ENCODE data around the gene HOXD10. TPM values are rescaled to one million over a fixed set of nuclear protein-coding genes. Genes with fewer than 3 reads are reported as not detected.

Gene HOXD10
- total and polyA plus RNA-seq, 4 donors = not detected

- DNase-seq (ENCODE audit: low spot score) = no peak
- 6% methylated on average over 95 of the region's 95 CpGs for WGBS
- Histone ChIP-seq H3K9ac (ENCODE audit: low read depth in 1 of 2, low read length in 2 of 2) (no peak within 1 kb of the TSS), H3K4me1 (ENCODE audit: control insufficient read depth in 4 of 4, insufficient read depth in 4 of 4, low read length in 3 of 4) (peaks cover 12 to 28% (median 23%) of the 10 kb centered on the region in 4 donors), H3K36me3 (ENCODE audit: control insufficient read depth in 4 of 4, insufficient read depth in 3 of 4, low read depth in 1 of 4, low read length in 3 of 4) (no peaks in the 10 kb centered on the region), H3K27ac (ENCODE audit: low read depth in 1 of 2, low read length in 2 of 2) (no peak within 1 kb of the TSS), H3K9me3 (ENCODE audit: control insufficient read depth in 4 of 4, low read length in 3 of 4) (peaks cover 0 to 4% (median 2%) of the 10 kb centered on the region in 4 donors), H3K4me3 (ENCODE audit: low read depth in 1 of 3, low read length in 3 of 3) (peak within 1 kb of the TSS in 1 of 3 donors; percentile 42), H3K27me3 (ENCODE audit: control insufficient read depth in 4 of 4, insufficient read depth in 4 of 4, low read length in 3 of 4) (peaks cover 10 to 57% (median 26%) of the 10 kb centered on the region in 4 donors)
- no peak for TF ChIP-seq HNF4A (conservative IDR thresholded peaks at IDR 0.05)
- TF ChIP-seq HNF4G (IDR thresholded peaks at IDR 0.05) = no peak
- TF ChIP-seq ATF3 (IDR thresholded peaks at IDR 0.05) = no peak
Measured at GRCh38 chr2:176092270-176093144, 24.1 kb upstream of the HOXD10 start, which contains the start of gene HOXD13. Gene HOXD13, plus strand, starts transcription at chr2:176092721. Its CDS starts 170 bp downstream, at chr2:176092891.

- no peak for DNase-seq (ENCODE audit: low spot score)
- Histone ChIP-seq H3K9ac (ENCODE audit: low read depth in 1 of 2, low read length in 2 of 2) (no peak overlapping the region), H3K27me3 (ENCODE audit: control insufficient read depth in 4 of 4, insufficient read depth in 4 of 4, low read length in 3 of 4) (peaks cover 8 to 54% (median 26%) of the 10 kb centered on the region in 4 donors), H3K9me3 (ENCODE audit: control insufficient read depth in 4 of 4, low read length in 3 of 4) (peaks cover 0 to 4% (median 2%) of the 10 kb centered on the region in 4 donors), H3K27ac (ENCODE audit: low read depth in 1 of 2, low read length in 2 of 2) (no peak overlapping the region), H3K4me3 (ENCODE audit: low read depth in 1 of 3, low read length in 3 of 3) (peak overlapping the region in 1 of 3 donors; percentile 42), H3K36me3 (ENCODE audit: control insufficient read depth in 4 of 4, insufficient read depth in 3 of 4, low read depth in 1 of 4, low read length in 3 of 4) (no peaks in the 10 kb centered on the region), H3K4me1 (ENCODE audit: control insufficient read depth in 4 of 4, insufficient read depth in 4 of 4, low read length in 3 of 4) (peaks cover 9 to 27% (median 21%) of the 10 kb centered on the region in 4 donors)
- TF ChIP-seq YY1 (IDR thresholded peaks at IDR 0.05) (no peak), TAF1 (conservative IDR thresholded peaks at IDR 0.05) (no peak), RXRA (IDR thresholded peaks at IDR 0.05) (no peak), FOXA2 (IDR thresholded peaks at IDR 0.05) (no peak), GABPA (IDR thresholded peaks at IDR 0.05 in 1 of 2, conservative IDR thresholded peaks at IDR 0.05 in 1 of 2) (no peak), MAX (IDR thresholded peaks at IDR 0.05) (no peak), ATF3 (IDR thresholded peaks at IDR 0.05) (no peak), CTCF (IDR thresholded peaks at IDR 0.05; ENCODE audit: low read depth, low read length, missing input control) (no peak), RAD21 (IDR thresholded peaks at IDR 0.05) (no peak), FOXA1 (IDR thresholded peaks at IDR 0.05) (no peak), SP1 (IDR thresholded peaks at IDR 0.05) (no peak), JUND (IDR thresholded peaks at IDR 0.05) (no peak)
- WGBS = 5% methylated on average over 53 of the region's 53 CpGs
Measured at GRCh38 chr2:176093145-176093897, 23.3 kb upstream of the HOXD10 start.
